ENCODE results near the gene CDCA7L. TPM values are rescaled to one million over a fixed set of nuclear protein-coding genes. Genes with fewer than 3 reads are reported as not detected.
"Not testable (repeated sequence)": the region's sequence is repeated elsewhere in the genome, so short reads cannot be mapped to it uniquely, and the experiment has no call there.

Gene CDCA7L
- total RNA-seq, 1 donor: 30.0 TPM

GRCh38 chr7:21934808-21935207 lies 10.9 kb downstream of the CDCA7L start:
- Histone ChIP-seq H3K27me3 (ENCODE audit: insufficient read depth, low read length) (no peaks in the 10 kb centered on the region), H3K27ac (ENCODE audit: low read depth, low read length) (no peak overlapping the region), H3K79me2 (ENCODE audit: insufficient read depth, low read length) (peaks cover 48% of the 10 kb centered on the region), H2AFZ (ENCODE audit: low read length) (no peak overlapping the region), H3K4me3 (ENCODE audit: insufficient read depth, low read length) (no peak overlapping the region), H4K20me1 (ENCODE audit: insufficient read depth, low read length) (no peaks in the 10 kb centered on the region), H3K36me3 (ENCODE audit: insufficient read depth, low read length) (no peaks in the 10 kb centered on the region), H3K9me3 (ENCODE audit: low read depth, low read length) (no peaks in the 10 kb centered on the region), H3K4me2 (ENCODE audit: insufficient read depth, low read length) (no peak overlapping the region), H3K4me1 (ENCODE audit: insufficient read depth, low read length) (peaks cover 9% of the 10 kb centered on the region)
- no peak for DNase-seq (ENCODE audit: insufficient read length, low spot score, missing footprints)
- TF ChIP-seq, protein P1, sequence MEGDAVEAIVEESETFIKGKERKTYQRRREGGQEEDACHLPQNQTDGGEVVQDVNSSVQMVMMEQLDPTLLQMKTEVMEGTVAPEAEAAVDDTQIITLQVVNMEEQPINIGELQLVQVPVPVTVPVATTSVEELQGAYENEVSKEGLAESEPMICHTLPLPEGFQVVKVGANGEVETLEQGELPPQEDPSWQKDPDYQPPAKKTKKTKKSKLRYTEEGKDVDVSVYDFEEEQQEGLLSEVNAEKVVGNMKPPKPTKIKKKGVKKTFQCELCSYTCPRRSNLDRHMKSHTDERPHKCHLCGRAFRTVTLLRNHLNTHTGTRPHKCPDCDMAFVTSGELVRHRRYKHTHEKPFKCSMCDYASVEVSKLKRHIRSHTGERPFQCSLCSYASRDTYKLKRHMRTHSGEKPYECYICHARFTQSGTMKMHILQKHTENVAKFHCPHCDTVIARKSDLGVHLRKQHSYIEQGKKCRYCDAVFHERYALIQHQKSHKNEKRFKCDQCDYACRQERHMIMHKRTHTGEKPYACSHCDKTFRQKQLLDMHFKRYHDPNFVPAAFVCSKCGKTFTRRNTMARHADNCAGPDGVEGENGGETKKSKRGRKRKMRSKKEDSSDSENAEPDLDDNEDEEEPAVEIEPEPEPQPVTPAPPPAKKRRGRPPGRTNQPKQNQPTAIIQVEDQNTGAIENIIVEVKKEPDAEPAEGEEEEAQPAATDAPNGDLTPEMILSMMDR (IDR thresholded peaks at IDR 0.05; ENCODE audit: extremely low read depth, low read depth, low read length): no peak

- DNase-seq (ENCODE audit: insufficient read length, low spot score, missing footprints); H3K36me3 ChIP-seq (ENCODE audit: insufficient read depth, low read length); H3K4me1 ChIP-seq (ENCODE audit: insufficient read depth, low read length); H3K27me3 ChIP-seq (ENCODE audit: insufficient read depth, low read length); H3K9me3 ChIP-seq (ENCODE audit: low read depth, low read length); H3K4me3 ChIP-seq (ENCODE audit: insufficient read depth, low read length); H2AFZ ChIP-seq (ENCODE audit: low read length); H4K20me1 ChIP-seq (ENCODE audit: insufficient read depth, low read length); H3K27ac ChIP-seq (ENCODE audit: low read depth, low read length); H3K4me2 ChIP-seq (ENCODE audit: insufficient read depth, low read length): not testable (repeated sequence)
- peaks cover 34% of the 10 kb centered on the region for H3K79me2 ChIP-seq (ENCODE audit: insufficient read depth, low read length)
These were observed 12.4 kb downstream of the CDCA7L start for GRCh38 chr7:21933293-21933692.

GRCh38 chr7:21927693-21928092 lies 18.0 kb downstream of the CDCA7L start:
- Histone ChIP-seq H2AFZ (ENCODE audit: low read length) (no peak overlapping the region), H3K9me3 (ENCODE audit: low read depth, low read length) (no peaks in the 10 kb centered on the region), H3K4me1 (ENCODE audit: insufficient read depth, low read length) (no peaks in the 10 kb centered on the region), H3K27ac (ENCODE audit: low read depth, low read length) (no peak overlapping the region), H3K4me2 (ENCODE audit: insufficient read depth, low read length) (no peak overlapping the region), H3K36me3 (ENCODE audit: insufficient read depth, low read length) (no peaks in the 10 kb centered on the region), H3K79me2 (ENCODE audit: insufficient read depth, low read length) (peaks cover 34% of the 10 kb centered on the region), H3K4me3 (ENCODE audit: insufficient read depth, low read length) (no peak overlapping the region), H4K20me1 (ENCODE audit: insufficient read depth, low read length) (no peaks in the 10 kb centered on the region), H3K27me3 (ENCODE audit: insufficient read depth, low read length) (no peaks in the 10 kb centered on the region)
- DNase-seq (ENCODE audit: insufficient read length, low spot score, missing footprints): no peak
- TF ChIP-seq, protein P1 (IDR thresholded peaks at IDR 0.05; ENCODE audit: extremely low read depth, low read depth, low read length): no peak

DNA sequence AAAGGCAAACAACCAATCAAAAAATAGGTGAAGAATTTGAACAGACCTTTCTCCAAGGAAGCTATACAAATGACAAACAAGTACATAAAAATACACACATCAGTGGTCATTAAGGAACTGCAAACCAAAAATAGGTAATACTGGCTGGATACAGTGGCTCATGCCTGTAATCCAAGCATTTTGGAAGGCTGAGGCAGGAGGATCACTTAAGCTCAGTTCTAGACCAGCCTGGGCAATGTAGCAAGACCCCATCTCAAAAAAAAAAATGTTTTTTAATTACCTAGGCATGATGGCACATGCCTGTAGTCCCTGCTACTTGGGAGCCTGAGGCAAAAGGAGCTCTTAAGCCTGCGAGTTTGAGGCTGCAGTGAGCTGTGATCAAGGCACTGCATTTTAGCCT lies 19.3 kb downstream of the CDCA7L start:
- Histone ChIP-seq H3K4me1 (ENCODE audit: insufficient read depth, low read length) (no peaks in the 10 kb centered on the region), H3K4me3 (ENCODE audit: insufficient read depth, low read length) (no peak overlapping the region), H2AFZ (ENCODE audit: low read length) (no peak overlapping the region), H3K27me3 (ENCODE audit: insufficient read depth, low read length) (no peaks in the 10 kb centered on the region), H3K27ac (ENCODE audit: low read depth, low read length) (no peak overlapping the region), H4K20me1 (ENCODE audit: insufficient read depth, low read length) (no peaks in the 10 kb centered on the region), H3K36me3 (ENCODE audit: insufficient read depth, low read length) (no peaks in the 10 kb centered on the region), H3K9me3 (ENCODE audit: low read depth, low read length) (no peaks in the 10 kb centered on the region), H3K79me2 (ENCODE audit: insufficient read depth, low read length) (peaks cover 40% of the 10 kb centered on the region), H3K4me2 (ENCODE audit: insufficient read depth, low read length) (no peak overlapping the region)
- TF ChIP-seq, protein P1 (IDR thresholded peaks at IDR 0.05; ENCODE audit: extremely low read depth, low read depth, low read length): no peak
- no peak for DNase-seq (ENCODE audit: insufficient read length, low spot score, missing footprints)

Measured in osteoblast (primary cell).